NCI-H69 (cell line): ENCODE results near the gene CD209.
"Not testable (repeated sequence)": the region's sequence is repeated elsewhere in the genome, so short reads cannot be mapped to it uniquely, and the experiment has no call there.

Experiments used
- DNase-seq: peaks from one replicate; lab custom pipeline; 2025; lab: John Stamatoyannopoulos, UW

The CD209 gene

DNA sequence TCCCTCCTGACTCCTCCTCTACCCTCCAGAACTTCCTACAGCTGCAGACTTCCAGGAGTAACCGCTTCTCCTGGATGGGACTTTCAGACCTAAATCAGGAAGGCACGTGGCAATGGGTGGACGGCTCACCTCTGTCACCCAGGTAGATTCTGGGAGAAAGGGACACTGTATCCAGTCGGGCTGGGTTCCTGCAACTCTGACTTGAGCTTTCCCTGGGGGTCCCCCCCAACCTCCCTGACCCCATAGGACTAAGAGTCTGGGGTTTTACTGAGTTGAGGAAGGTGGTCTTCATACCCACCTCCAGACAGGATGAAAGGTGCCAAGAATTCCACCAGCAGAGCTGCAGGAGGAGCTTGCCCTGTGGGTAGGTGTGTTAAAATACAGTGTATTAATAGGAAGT lies 20.2 kb upstream of the CD209 start:
- no peak for DNase-seq

DNA sequence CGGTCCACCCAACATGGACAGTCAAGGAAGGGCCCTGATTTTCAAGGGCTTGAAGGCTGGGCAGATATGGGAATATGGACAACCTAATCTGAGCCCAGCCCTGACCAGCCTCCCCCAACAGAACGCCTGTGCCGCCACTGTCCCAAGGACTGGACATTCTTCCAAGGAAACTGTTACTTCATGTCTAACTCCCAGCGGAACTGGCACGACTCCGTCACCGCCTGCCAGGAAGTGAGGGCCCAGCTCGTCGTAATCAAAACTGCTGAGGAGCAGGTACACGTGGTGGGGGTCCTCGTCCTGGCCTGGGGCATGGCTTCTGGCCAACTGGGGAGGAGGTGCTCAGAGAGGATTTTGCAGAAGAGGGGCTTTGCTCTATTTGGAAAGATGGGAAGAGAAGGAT lies 19.2 kb upstream of the CD209 start:
- DNase-seq: no peak

DNA sequence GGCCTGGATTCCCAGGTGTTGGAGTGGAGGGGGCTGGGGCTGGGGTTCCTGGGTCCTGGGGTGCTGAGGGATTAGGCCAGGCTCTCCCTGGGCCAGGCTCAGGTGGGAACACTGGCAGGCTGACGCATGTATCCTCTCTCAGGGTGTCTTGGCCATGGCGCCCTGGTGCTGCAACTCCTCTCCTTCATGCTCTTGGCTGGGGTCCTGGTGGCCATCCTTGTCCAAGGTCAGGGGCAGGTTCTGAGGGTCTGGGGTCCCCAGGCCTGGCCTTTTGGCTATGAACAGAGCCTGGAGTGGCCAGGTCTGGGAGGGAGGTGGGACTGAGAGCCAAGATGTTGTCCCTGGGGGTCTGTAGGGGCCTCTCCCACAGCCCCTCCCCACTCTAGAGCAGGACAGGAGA lies 17.7 kb upstream of the CD209 start:
- DNase-seq: not testable (repeated sequence)

DNA sequence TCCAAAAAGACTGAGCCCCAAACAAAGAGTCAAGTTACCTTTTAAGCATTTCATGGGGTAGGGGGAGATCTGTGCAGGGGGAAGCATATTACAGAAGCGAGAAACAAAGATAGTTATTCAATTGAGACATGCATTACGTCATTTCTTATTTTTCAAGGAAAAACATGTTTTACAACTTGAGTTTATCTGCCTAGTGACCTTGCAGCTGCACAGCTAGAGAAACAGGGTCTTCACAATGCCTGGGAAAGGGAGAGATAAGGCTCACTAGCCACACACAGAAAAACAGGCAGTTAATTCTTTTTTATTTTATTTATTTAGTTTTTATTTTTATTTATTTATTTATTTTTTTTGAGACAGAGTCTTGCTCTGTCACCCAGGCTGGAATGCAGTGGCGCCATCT lies 16.8 kb upstream of the CD209 start:
- not testable (repeated sequence) for DNase-seq

DNA sequence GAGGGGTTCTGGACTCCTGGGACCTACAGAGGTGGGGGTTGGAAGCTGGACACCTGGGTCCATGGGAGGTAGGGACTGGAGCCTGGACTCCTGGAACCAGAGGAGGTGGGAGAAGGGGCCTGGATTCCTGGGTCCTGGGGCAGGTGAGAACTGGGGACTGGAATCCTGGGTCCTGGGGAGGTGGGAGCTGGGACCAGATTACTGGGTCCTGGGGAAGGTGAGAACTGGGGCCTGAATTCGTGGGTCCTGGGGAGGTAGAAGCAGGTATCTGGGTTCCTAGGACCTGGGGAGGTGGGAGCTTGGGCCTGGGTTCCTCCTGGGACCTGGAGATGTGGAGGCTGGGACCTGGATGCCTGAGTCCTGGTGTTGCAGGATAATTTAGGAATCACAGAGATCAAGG lies 16.4 kb upstream of the CD209 start:
- DNase-seq: no peak

DNA sequence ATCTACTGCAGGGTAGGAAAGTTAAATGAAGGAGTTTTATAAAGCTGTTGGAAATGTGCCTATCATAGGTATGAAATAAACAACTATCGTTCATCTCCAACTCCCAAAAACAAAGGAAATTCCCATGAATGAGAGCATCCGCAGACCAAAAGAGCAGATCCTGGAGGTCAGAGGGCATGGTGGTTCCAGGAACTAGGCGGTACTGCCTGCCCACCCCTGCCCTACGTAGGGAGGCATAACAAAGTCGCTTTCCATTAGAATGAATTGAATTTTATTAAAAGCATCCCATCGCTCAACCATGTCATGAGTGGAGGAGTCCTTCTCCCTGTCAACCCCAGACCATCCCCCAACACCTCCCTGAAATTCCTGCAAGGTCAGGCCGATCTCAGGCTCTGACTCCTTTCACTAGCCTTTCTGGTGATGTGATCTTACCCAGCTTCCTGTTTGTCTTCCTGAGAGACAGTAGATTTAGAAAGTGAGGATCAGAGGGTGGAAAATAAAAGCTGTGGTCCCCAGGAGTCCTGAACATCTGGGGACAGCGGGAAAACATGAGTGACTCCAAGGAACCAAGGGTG lies 15.5 kb upstream of the CD209 start, which contains the start of gene CLEC4M:
Gene CLEC4M, plus strand, starts transcription at position 525 of the 575 bp plus-strand sequence. Its CDS starts 24 bp downstream, at position 549.
- DNase-seq: no peak

DNA sequence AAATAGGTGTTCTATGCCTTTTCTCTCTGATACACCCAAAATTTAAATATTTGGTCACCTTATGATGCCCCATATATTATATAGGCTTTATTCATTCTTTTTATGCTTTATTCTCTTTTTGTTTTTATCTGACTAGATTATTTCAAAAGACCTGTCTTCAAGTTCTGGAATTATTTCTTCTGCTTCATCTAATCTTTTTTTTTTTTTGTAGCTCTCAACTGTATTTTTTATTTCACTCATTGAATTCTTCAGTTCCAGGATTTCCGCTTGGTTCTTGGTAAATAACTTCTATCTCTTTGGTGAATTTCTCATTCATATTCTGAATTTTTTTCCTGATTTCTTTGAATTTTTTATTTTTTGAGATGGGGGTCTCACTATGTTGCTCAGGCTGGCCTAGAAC lies 11.8 kb upstream of the CD209 start:
- no peak for DNase-seq

DNA sequence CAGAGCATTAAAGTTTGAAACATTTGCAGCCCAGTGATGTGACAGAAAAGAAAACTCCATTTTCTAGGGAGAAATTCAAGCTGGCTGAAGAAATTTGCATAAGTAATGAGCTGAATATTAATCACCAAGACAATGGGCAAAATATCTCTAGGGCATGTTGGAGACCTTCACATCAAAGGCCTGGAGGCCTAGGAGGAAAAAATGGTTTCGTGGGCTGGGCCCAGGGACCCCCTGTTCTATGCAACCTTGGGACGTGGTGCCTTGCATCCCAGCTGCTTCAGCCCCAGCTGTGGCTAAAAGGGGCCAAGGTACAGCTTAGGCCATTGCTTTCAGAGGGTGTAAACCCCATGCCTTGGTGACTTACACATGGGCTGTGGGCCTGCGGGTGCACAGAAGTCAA lies 10.0 kb upstream of the CD209 start:
- DNase-seq: no peak

DNA sequence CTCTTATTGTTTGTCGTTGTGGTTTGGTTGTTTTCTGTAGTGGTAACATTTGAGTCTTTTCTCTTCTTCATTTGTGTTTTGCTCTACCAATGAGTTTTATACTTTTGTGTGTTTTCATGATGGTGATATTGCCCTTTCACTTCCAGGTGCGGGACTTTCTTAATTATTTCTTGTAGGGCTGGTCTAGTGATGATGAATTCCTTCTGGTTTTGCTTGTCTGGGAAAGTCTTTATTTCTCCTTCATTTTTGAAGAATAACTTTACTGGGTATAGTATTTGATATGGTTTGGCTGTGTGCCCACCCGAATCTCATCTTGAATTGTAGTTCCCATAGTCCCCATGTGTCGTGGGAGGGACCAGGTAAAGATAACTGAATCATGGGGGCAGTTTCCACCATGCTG lies 8.9 kb upstream of the CD209 start:
- no peak for DNase-seq

DNA sequence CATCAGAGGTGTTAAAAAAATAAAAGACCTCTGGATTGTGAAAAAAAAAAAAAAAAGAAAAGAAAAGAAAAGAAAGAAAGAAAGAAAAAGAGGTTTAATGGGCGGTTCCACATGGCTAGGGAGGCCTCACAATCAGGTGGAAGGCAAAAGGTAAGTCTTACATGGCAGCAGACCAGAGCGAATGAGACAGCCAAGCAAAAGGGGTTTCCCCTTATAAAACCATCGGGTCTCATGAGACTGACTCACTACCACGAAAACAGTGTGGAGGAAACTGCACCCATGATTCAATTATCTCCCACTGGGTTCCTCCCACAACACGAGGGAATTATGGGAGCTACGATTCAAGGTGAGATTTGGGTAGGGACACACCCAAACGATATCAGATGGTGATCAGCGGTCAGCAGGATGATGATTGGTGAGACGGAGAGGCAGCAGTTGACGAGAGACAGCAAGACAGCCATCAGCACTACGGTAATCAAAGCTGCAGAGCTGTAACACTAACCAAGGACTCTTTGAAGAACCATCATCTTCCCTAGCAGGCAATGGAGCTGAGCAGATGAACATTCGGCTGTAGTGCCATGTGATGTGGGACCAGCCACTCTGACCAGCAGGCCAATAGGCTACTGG lies 3.9 kb upstream of the CD209 start:
- DNase-seq: no peak

DNA sequence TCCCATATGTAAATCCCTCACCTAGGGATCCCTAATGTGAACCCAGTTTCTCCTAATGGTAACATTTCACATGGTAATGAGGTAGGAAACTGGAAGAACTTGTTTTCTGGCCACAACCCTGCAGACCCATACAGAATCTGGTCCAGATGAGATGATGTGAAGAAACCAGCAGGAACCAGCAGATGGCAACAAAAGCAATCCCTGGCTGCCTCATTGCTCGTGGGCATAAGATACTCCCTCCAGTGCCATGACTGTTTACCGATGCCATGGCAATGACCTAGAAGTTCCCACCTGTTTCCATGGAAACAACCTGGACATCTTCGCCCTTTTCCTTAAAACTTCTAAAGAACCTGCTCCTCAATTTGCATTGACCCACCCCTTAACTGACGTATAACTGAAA lies 1.4 kb upstream of the CD209 start:
- DNase-seq: peak; percentile 41

DNA sequence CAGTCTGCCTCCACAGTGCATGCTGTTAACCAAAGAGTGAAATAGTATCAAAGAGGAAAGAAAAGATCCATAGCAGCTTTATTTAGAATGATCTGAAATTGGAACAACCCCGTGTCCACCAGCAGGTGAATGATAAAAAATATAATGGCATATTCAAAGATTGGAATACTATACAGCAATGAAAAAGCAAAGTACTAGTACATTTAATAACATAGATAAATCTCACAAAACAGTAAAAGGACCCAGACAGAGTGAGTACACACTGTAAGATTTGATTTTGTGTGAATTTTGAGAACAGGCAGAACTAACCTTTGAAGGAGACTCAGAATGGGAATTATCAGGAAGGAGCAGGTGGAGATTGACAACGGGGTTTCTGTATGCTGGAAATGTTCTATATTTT lies 837 bp upstream of the CD209 start:
- DNase-seq: no peak

DNA sequence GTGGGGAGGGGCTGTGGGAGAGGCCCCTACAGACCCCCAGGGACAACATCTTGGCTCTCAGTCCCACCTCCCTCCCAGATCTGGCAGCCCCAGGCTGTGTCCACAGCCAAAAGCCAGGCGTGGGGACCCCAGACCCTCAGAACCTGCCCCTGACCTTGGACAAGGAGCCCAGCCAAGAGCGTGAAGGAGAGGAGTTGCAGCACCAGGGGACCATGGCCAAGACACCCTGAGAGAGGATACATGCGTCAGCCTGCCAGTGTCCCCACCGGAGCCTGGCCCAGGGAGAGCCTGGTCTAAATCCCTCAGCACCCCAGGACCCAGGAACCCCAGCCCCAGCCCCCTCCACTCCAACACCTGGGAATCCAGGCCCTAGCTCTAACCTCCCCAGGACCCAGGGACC lies 1.0 kb downstream of the CD209 start:
- DNase-seq: not testable (repeated sequence)

DNA sequence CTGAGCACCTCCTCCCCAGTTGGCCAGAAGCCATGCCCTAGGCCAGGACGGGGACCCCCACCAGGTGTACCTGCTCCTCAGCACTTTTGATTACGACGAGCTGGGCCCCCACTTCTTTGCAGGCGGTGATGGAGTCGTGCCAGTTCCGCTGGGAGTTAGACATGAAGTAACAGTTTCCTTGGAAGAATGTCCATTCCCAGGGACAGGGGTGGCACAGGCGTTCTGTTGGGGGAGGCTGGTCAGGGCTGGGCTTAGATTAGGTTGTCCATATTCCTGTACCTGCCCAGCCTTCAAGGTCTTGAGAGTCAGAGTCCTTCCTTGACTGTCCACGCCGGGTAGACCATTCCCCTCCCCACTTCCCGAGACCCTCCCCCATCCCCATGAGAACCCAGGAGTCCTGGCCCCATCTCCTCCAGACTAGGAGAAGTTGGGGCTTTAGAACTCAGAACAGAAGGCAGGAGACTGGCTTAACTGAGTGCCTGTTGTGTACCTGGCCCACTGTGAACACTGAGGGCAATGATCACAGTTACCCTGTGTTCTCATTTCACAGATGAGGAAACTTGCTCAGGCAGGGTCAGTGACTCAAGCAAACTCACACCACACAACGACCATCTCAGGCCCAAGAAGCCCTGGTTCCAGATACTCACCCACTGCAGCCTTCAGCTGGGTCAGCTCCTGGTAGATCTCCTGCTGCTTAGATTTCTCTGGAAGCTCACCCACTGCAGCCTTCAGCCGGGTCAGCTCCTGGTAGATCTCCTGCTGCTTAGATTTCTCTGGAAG lies 2.3 kb downstream of the CD209 start:
- DNase-seq: no peak

DNA sequence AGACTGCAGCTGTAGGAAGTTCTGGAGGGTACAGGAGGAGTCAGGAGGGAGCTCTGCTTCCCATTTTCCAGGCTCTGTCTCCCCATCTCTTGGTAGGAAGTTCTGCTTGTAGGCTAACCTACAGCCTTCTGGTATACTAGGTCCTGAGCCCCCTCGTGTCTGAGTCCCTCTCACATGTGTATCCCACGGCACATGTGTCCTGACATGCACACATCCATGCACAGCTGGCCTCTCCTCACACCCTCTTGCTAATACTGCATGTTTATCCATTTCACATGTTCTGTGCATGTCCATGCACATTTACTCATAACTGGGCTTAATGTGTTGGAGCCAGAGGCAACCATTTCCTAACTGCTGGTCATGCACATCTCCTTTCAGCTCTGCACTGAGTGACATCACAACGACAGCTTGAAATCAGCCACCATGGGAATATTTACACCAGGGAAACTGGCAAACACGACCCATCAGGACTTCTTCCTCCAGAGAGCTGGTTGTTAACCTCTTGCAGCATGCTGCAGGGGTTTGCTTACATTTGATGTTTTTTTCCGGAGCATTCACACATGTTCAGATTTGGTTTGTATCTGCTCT lies 3.0 kb downstream of the CD209 start:
- no peak for DNase-seq

DNA sequence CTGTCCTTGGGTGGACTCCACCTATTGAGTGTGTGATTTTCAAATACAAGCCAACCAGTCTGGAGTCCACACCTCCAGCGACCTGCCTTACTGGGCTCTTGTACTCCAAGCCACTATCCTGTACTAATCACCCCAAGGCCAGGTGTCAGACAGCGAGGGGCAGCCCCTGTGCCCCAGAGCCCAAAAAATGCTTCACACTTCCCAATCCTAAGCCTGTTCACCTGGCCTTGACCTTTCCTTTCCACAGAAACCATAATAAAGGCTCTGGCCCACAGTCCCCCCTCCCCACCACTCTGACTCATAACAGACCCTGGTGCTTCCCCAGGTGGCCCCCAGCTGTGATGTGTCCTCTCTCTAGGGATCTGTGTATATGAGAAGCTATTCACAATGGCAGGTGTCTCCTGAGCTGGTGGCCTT lies 3.9 kb downstream of the CD209 start:
- no peak for DNase-seq

DNA sequence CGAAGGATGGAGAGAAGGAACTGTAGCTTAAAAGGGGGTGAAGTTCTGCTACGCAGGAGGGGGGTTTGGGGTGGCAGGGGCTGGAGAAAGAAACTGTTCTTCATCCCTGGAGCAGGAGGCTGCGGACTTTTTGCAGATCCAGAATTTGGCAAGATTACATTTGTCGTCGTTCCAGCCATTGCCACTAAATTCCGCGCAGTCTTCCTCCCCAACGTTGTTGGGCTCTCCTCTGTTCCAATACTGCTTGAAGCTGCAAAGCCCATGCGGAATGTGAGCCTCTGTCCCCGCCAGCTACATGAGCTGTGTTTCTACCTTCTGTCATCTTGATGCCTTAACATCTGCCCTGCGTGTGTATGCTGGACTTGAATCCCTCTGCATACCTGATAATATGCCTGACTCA lies 4.3 kb downstream of the CD209 start:
- no peak for DNase-seq

DNA sequence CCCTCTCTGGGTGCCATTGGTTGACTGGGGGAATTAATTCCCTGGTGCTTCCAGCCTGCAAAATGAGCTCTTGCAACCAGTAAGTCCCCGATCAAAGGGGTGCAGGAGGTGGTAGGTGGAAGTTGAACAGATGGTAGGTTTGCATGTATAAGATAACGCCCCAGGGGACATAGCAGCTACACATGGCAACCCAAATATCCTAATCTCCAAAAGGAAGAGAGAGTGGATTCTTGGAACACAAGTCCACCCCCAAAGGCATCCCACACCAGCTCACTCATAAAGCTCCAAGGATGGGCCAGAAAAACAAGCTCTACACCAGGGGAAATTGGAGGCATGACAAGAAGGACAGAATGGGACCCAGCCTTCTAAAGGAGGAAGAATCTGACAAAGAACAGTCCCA lies 4.8 kb downstream of the CD209 start:
- DNase-seq: peak; percentile 12

DNA sequence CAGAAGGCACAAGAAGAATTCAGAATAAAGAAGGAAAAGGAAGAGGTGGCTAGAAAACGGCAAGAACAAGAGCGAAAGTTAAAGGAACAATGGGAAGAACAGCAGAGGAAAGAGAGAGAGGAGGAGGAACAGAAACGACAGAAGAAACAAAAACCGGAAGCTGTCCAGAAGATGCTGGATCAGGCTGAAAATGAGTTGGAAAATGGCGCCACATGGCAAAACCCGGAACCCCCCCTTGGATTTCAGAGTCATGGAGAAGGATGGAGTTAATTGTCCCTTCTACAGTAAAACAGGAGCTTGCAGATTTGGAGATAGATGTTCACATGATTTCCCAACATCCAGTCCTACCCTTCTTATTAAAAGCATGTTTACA lies 6.7 kb downstream of the CD209 start:
- no peak for DNase-seq

DNA sequence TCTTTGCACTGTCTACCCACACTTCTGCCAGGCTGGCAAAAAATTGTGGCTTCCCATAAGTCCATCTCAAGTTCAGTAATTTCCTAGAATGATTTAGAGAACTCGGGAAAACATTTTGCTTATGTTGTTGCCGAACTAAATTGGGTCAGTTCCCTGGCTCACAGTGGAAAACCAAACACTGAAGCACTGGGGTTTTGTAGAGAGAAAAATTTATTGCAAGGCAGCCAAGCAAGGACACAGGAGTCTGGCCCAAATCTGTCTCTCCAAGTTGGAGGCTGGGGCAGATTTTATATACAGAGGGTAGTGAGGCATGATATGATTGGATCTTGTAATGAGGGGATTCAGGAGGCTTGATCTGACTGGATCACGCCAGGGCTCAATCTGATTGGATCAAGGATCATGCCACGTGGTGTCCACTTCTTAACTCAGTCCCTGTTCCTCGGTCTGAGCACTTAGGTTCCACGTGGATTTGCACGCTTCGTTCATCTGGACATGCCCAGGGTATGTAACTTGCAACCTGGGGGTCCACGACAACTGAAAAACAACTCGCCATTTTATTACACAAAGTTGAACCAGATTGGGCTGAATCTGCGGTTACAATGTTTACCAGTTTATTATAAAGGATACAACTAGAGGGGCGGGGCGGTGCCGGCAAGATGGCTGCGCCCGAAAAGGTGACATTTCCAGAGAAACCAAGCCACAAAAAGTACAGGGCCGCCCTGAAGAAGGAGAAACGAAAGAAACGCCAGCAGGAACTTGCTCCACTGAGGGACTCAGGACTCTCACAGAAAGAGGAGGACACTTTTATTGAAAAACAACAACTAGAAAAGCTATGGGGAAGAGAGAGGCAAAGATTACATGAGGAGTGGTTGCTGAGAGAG lies 7.3 kb downstream of the CD209 start:
- DNase-seq: no peak

DNA sequence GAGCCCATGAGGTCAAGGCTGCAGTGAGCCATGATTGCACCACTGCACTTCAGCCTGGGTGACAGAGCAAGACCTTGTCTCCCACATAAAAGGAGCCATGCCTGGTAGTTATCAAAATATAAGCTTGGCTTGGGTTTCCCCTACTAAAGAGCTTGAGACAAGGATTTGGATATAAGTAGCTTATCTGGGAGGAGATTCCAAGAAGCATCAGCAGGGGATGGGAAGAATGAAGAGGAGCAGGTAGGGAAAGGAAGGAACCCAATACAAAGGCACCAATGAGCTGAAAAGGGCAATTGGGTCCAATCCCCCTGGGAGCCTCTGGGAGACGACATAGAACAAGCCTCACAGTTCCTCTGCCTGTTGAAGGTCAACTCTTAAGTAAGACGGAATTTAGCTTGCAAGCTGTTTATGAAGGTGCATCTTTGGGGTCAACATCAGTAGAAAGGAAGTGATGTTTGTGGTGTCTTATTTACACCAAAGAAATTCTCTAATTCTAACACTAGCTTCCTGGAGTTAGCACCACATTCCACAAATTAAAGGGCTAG lies 8.1 kb downstream of the CD209 start:
- no peak for DNase-seq

DNA sequence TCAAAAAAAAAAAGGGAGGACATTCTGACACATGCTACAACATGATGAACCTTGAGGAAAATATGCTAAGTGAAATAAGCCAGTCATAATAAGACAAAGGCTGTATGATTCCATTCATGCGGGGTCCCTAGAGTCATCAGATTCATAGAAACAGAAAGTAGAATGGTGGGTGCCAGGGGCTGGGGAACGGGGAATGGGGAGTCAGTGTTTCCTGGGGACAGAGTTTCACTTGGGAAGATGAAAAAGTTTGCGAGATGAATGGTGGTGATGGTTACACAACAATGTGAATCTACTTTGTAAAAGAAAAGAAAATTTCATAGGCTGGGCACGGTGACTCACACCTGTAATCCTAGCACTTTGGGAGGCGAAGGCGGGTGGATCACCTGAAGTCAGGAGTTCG lies 9.3 kb downstream of the CD209 start:
- DNase-seq: no peak
